ENCODE data around the gene CKAP5.

CKAP5 gene

DNA sequence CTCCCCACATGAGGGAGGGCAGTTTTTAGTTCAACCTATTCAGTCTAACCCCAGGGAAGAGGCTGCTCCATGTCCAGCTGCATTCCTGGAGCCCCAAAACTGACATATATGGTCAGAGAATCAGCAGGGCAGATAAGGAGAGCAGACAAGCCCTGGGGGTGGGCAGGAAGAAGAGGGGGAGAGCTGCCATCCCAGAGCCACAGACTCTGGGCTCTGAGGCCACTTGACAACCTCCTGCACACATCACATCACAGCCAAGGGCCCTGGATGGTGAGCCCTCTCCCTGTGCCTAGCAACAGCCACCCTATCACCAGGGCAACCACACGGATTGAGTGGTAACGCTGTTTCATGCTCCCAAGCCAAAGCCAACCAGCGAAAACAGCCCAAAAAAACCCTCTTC lies 148.8 kb downstream of the CKAP5 start:
- DNase-seq, result no peak

GRCh38 chr11:46696212-46696558 lies 149.9 kb downstream of the CKAP5 start:
- DNase-seq, result no peak

DNA sequence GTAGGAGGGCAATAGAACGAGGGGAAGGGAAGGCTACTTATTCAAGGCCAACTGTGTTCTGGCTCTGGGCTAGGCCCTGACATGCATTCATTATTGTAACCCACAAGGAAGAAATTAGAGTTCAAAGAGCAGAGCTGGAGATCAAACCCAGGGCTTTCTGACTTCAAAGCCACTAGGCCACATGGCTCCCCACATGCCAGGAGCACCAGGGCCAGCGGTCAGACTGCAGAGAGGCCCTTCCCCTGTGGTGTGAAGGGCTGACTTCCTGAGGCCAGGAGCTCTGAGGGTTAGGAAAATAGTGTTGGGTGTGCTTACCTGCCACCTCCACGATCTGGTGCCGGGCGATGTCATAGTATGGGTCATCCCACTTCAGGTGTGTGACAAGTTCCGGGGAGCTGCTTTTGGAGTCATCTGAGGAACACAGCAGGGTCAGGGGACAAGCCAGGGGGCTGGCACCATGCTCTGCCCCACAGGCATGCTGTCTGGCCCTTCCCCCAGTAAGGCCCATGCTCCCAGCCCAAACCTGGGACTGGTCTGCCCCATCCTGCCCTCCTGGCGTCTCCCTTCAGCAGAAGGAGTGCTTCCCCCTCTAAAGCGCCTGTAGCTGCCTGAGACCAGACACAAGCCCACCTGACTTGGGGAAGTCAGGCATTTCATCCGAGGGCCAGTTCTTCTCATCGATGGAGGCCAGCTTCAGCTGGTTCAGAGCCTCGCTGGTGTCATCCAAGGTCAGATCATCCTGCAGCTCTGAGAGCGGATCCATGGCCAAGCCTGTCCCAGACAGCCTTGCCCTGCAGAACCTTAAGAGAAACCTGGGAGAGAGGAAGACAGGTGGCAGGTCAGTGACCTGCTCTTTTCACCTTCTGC lies 150.5 kb downstream of the CKAP5 start:
- DNase-seq, result no peak

GRCh38 chr11:46694607-46695006 lies 151.5 kb downstream of the CKAP5 start:
- no peak for DNase-seq

DNA sequence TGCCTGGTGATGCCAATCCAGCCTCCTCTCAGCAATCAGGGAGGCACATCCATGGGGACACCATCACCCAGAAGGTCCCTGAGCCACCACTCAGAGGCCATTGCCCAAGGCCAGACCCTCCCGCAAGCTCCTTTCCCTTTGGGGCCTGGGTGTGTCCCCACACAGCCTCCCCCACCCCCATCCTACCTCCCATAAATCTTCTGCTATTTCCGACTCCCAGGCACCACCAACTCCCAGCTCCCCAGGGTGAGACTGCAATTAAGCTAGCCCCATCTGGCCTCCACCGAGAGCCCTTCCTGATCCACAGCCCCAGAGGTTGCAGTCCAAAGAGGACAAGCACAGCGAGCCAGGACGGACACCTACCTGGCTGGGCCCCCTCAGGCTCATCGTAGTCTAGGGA lies 152.0 kb downstream of the CKAP5 start:
- no peak for DNase-seq

DNA sequence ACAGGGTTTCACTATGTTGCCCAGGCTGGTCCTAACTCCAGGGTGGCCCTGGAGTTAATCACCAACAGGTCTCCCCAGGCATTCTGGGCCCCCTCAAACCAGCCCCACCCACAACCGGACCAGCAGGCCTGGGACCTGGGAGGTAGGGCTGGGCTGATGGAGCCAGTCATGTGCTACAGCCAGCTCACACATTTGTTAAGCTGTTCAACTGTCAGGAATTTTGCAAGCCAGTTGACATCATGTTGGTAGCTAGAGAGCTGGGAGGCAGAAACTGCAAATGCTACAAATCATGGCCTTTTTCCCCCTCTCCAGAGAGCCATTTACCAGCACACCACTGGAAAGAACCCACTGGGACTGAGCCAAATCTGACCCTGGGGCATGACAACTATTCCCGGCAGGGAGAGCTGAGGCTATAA lies 152.5 kb downstream of the CKAP5 start:
- DNase-seq, result no peak
